Lower leg skin (tissue), 3 donors: ENCODE measurements around the gene ADGRA1.

Source experiments
- POLR2A ChIP-seq, 2 donors: fragments of 450-650 bp; IDR thresholded peaks; one replicate each; pipeline ENCODE4 v1.6.1; 2016 to 2017; ENCODE audit warnings: antibody characterized with exemption in 2 of 2, mild to moderate bottlenecking in 1 of 2, moderate library complexity in 1 of 2
- TF ChIP-seq, protein P1 (sequence below), 3 donors: fragments of 450-650 bp; IDR thresholded peaks; one replicate each; pipeline ENCODE4 v1.5.1; 2016; ENCODE audit warnings: antibody characterized with exemption in 3 of 3, mild to moderate bottlenecking in 3 of 3, moderate library complexity in 2 of 3

DNA sequence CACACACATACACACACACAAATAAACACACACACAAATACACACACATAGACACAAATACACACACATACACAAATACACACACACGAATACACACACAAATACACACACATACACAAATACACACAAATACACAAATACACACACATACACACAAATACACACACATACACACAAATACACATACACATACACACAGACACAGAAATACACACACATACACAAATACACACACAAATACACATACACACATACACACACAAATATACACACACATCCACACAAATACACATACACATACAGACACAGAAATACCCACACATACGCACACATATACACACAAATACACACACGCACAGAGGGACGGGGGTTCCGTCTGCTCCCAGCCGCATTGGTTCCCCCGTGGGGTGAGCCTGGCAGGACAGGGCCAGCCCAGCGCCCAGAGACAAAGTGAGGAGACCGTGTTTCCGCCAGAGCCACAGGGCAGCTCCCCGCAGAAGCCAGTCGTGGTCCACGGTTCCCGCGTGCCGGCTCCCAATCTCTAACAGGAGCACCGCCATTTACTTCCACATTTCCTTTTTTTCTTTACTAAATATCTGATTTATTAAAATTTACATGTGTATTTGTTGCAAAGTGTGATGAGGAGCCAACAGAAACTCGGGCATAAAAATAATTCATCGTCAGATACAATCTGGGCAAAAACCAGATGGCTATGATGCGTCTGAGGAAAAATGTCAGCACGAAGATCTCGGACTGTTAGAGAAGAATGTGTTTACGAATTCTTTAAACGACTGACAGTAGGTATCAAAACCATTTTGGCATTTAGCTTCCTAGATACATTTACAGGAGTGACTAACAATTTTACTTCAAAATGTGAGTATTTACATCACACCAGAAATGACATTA lies 69.2 kb downstream of the ADGRA1 start:
- TF ChIP-seq, protein P1, sequence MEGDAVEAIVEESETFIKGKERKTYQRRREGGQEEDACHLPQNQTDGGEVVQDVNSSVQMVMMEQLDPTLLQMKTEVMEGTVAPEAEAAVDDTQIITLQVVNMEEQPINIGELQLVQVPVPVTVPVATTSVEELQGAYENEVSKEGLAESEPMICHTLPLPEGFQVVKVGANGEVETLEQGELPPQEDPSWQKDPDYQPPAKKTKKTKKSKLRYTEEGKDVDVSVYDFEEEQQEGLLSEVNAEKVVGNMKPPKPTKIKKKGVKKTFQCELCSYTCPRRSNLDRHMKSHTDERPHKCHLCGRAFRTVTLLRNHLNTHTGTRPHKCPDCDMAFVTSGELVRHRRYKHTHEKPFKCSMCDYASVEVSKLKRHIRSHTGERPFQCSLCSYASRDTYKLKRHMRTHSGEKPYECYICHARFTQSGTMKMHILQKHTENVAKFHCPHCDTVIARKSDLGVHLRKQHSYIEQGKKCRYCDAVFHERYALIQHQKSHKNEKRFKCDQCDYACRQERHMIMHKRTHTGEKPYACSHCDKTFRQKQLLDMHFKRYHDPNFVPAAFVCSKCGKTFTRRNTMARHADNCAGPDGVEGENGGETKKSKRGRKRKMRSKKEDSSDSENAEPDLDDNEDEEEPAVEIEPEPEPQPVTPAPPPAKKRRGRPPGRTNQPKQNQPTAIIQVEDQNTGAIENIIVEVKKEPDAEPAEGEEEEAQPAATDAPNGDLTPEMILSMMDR (IDR thresholded peaks at IDR 0.05): no peak
- no peak for TF ChIP-seq POLR2A (IDR thresholded peaks at IDR 0.05)
